Transverse colon (tissue), 4 donors: ENCODE data around the gene GRHL1. TPM values are rescaled to one million over a fixed set of nuclear protein-coding genes. Genes with fewer than 3 reads are reported as not detected.

Experiments
- DNase-seq: peaks from one replicate; pipeline ENCODE4 v3.0.0-alpha.2; 2019
- H3K27ac ChIP-seq, 4 donors: fragments of 200-600 bp; sonication (generic); 2 replicates each; pipeline ENCODE4 v1.5.1; 2016 to 2018; ENCODE audit warnings: inconsistent platforms in 4 of 4
- H3K27me3 ChIP-seq: fragments of 200-600 bp; sonication (generic); 2 replicates; pipeline ENCODE4 v1.5.1; 2017; ENCODE audit warnings: inconsistent platforms
- H3K36me3 ChIP-seq, 4 donors: fragments of 200-600 bp; sonication (generic); 2 replicates each; pipeline ENCODE4 v1.5.1; 2017 to 2019; ENCODE audit warnings: inconsistent platforms in 4 of 4
- H3K4me1 ChIP-seq, 4 donors: fragments of 200-600 bp; sonication (generic); 2 replicates each; pipeline ENCODE4 v1.5.1; 2017 to 2020; ENCODE audit warnings: inconsistent platforms in 4 of 4
- H3K4me3 ChIP-seq, 4 donors: fragments of 200-600 bp; sonication (generic); 1 replicate in 1 of 4; 2 replicates in 3 of 4; pipeline versions ENCODE4 v1.5.1 to v1.6.1; 2017 to 2019; ENCODE audit warnings: inconsistent platforms in 4 of 4
- H3K9me3 ChIP-seq, 2 donors: fragments of 200-600 bp; sonication (generic); 2 replicates each; pipeline ENCODE4 v1.5.1; 2017 to 2019; ENCODE audit warnings: inconsistent platforms in 2 of 2
- EP300 ChIP-seq: sonication (generic); formaldehyde crosslinking; IDR thresholded peaks from one replicate; pipeline ENCODE4 v1.6.1; 2017; ENCODE audit warnings: antibody characterized with exemption, low read depth
- POLR2A ChIP-seq: fragments of 450-650 bp; IDR thresholded peaks from one replicate; pipeline ENCODE4 v1.6.1; 2016; ENCODE audit warnings: antibody characterized with exemption, mild to moderate bottlenecking, moderate library complexity
- POLR2AphosphoS5 ChIP-seq, 3 donors: sonication (generic); formaldehyde crosslinking; IDR thresholded peaks; one replicate each; pipeline ENCODE4 v1.6.1; 2016; ENCODE audit warnings: antibody characterized with exemption in 3 of 3
- WGBS, 2 donors: methylation state at CpG; one replicate each; pipeline ENCODE4 v1.1.5; 2018; ENCODE audit warnings: low coverage in 1 of 2; 5-methylcytosine and 5-hydroxymethylcytosine counted together
- in situ Hi-C, 4 donors: fragments of 200-750 bp; cut with MboI; loops; one replicate each; pipeline versions ENCODE4 v1.15.0 to v1.15.1; 2017; ENCODE audit warnings: low sequenced_read_pairs in 3 of 4, low pct_ligation_motif_present in 1 of 4, low pct_unique_long_range_greater_than_20kb in 1 of 4
- intact Hi-C: fragments of 100-400 bp; cut with DNase I; formaldehyde crosslinking; loops from one replicate; pipeline ENCODE4 v1.15.1; 2023; ENCODE audit warnings: low total_unique reads
- total RNA-seq, 4 donors: library from RNA; depleted of rRNA; stranded (reverse); fragments of >200 nt; gene quantifications; one replicate each; pipeline ENCODE4 v1.1.0, GENCODE V29; 2016
- TF ChIP-seq, protein P1 (sequence below), 5 experiments: fragments of 200-600 bp in 3 of 5; fragments of 450-650 bp in 2 of 5; sonication (generic) in 3 of 5; IDR thresholded peaks; 1 replicate in 2 of 5; 2 replicates in 3 of 5; pipeline ENCODE4 v1.5.1; 2016 to 2017; ENCODE audit warnings: antibody characterized with exemption in 5 of 5, inconsistent platforms in 3 of 5, mild to moderate bottlenecking in 2 of 5, moderate library complexity in 1 of 5

GRHL1 gene
- total RNA-seq, 4 donors from 2014 or later: 0.55 to 24.7 (median 1.3) TPM; not detected in 1

DNA sequence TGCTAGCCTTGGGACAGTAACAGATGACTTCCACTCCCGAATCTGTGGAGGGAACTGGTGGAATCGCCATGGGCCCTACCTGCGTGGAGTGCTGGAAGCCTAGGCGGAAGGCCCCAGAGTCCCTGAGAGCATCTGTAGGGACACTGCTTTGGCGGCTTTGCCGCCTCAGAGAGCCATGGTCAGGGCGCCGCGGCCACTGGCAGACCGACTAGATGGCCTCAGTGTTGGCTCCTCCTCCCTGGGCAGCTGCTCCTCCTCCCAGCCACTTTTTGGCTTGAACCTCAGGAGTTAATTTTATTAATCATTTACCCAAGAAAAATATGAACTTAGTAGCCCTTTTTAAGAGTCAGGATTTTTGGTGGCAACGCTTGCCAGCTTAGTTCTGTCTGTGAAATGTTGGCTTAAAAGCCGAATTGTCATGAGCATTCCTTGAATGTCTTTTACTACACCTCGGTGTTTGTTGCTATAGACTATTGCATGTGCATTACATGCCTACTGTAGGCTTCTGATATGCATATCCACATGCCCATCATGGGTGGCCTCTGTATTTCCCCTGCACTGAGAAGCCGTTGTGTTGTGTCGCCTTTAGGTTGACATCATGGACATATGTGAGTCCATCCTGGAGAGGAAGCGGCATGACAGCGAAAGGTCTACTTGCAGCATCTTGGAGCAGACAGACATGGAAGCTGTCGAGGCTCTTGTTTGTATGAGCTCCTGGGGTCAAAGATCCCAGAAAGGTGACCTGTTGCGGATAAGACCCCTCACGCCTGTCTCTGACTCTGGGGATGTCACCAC, 94.3 kb downstream of the GRHL1 start:
- H3K4me3 ChIP-seq: no peak overlapping the region
- intact Hi-C loops (no loop called here), in situ Hi-C loops (loop anchor here in 3 of 4 donors (5.0 to 10.0 kb wide), 2 partner anchors 63 to 241 kb away; no protein-coding TSS in a partner anchor)
- H3K9me3 ChIP-seq: no peaks in the 10 kb centered on the region
- H3K36me3 ChIP-seq: no peaks in the 10 kb centered on the region
- peaks cover 8 to 60% (median 38%) of the 10 kb centered on the region in 4 donors for H3K4me1 ChIP-seq
- TF ChIP-seq, protein P1, sequence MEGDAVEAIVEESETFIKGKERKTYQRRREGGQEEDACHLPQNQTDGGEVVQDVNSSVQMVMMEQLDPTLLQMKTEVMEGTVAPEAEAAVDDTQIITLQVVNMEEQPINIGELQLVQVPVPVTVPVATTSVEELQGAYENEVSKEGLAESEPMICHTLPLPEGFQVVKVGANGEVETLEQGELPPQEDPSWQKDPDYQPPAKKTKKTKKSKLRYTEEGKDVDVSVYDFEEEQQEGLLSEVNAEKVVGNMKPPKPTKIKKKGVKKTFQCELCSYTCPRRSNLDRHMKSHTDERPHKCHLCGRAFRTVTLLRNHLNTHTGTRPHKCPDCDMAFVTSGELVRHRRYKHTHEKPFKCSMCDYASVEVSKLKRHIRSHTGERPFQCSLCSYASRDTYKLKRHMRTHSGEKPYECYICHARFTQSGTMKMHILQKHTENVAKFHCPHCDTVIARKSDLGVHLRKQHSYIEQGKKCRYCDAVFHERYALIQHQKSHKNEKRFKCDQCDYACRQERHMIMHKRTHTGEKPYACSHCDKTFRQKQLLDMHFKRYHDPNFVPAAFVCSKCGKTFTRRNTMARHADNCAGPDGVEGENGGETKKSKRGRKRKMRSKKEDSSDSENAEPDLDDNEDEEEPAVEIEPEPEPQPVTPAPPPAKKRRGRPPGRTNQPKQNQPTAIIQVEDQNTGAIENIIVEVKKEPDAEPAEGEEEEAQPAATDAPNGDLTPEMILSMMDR (IDR thresholded peaks at IDR 0.05): no peak
- TF ChIP-seq EP300 (no peak), POLR2A (no peak), POLR2AphosphoS5 (IDR thresholded peaks at IDR 0.05) (no peak)
- no peak for DNase-seq
- H3K27ac ChIP-seq: peak overlapping the region; percentile 96 to 99 (median 97)
- no peaks in the 10 kb centered on the region for H3K27me3 ChIP-seq
- WGBS, 2 donors: 82 to 84% methylated on average over 5 to 20 of the region's 20 CpGs

DNA sequence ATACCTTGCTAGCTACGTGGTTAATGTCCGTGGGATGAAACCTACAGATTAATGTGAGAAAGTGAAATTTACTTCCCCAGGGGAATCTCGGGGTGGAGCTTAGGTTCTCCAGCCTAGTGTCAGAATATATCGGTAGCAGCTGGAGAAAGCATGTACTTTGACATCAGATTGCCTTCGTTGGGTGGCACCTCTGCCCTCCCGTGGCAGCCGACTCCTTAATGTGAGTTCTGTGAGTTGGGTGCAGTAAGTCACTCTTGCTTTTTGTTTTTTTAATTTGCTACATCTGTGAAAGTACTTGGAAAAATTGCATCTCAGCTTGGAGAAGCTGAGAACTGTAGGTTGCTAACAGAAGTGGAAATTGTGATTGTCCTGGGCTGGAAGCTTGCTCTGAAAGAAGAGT, 95.4 kb downstream of the GRHL1 start:
- intact Hi-C loops: no loop called here
- Histone ChIP-seq H3K4me1 (peaks cover 6 to 52% (median 34%) of the 10 kb centered on the region in 4 donors), H3K27me3 (no peaks in the 10 kb centered on the region), H3K9me3 (no peaks in the 10 kb centered on the region), H3K27ac (peak overlapping the region; percentile 15 to 99 (median 97)), H3K4me3 (no peak overlapping the region), H3K36me3 (peaks cover 0 to 1% (median under 1%) of the 10 kb centered on the region in 4 donors)
- in situ Hi-C loops: loop anchor here in 3 of 4 donors (5.0 to 10.0 kb wide), 2 partner anchors 65 to 242 kb away; no protein-coding TSS in a partner anchor
- DNase-seq: no peak
- TF ChIP-seq, protein P1 (IDR thresholded peaks at IDR 0.05): no peak
- TF ChIP-seq POLR2AphosphoS5 (IDR thresholded peaks at IDR 0.05): no peak
- TF ChIP-seq EP300: no peak
- TF ChIP-seq POLR2A: no peak
- 48 to 100% methylated on average over 2 to 7 of the region's 7 CpGs for WGBS, 2 donors

DNA sequence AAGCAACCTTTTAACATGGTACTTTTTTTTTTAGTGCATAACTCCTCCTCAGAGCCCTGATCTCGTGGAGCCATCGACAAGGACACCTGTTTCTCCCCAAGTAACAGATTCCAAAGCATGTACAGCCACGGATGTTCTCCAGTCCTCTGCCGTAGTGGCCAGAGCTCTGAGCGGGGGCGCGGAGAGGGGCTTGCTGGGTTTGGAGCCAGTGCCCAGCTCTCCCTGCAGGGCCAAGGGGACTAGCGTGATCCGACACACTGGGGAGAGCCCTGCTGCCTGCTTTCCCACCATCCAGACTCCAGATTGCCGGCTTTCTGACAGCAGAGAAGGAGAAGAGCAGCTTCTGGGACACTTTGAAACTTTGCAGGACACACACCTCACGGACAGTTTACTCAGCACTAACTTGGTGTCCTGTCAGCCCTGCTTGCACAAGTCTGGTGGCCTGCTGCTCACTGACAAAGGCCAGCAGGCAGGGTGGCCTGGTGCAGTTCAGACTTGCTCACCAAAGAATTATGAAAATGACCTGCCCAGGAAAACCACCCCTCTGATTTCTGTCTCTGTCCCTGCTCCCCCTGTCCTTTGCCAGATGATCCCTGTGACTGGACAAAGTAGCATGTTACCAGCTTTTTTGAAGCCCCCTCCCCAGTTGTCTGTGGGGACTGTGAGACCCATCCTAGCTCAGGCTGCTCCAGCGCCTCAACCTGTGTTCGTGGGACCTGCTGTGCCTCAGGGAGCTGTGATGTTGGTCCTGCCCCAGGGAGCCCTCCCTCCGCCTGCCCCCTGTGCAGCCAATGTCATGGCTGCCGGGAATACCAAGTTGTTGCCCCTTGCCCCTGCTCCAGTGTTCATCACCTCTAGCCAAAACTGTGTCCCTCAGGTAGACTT, 96.4 kb downstream of the GRHL1 start:
- H3K9me3 ChIP-seq: no peaks in the 10 kb centered on the region
- DNase-seq: no peak
- peaks cover 7 to 44% (median 28%) of the 10 kb centered on the region in 4 donors for H3K4me1 ChIP-seq
- in situ Hi-C loops: loop anchor here in 3 of 4 donors (5.0 to 10.0 kb wide), 2 partner anchors 66 to 243 kb away; no protein-coding TSS in a partner anchor
- H3K4me3 ChIP-seq: no peak overlapping the region
- TF ChIP-seq, protein P1 (IDR thresholded peaks at IDR 0.05): no peak
- TF ChIP-seq POLR2A (no peak), EP300 (no peak), POLR2AphosphoS5 (IDR thresholded peaks at IDR 0.05) (no peak)
- intact Hi-C loops: loop anchor here (2.0 kb wide), 1 partner anchor 233 kb away; no protein-coding TSS in a partner anchor
- no peaks in the 10 kb centered on the region for H3K27me3 ChIP-seq
- WGBS, 2 donors: 80 to 91% methylated on average over 2 to 15 of the region's 15 CpGs
- H3K27ac ChIP-seq: peak overlapping the region in 1 of 4 donors; percentile 99
- H3K36me3 ChIP-seq: peaks cover 0 to 10% (median 4%) of the 10 kb centered on the region in 4 donors
